Lung (tissue), 12 donors: ENCODE results near the gene DUSP14. TPM values are rescaled to one million over a fixed set of nuclear protein-coding genes. Genes with fewer than 3 reads are reported as not detected.
A peak's percentile ranks its signal among the peaks of the same experiment; 100 is the strongest.
"Not testable (repeated sequence)": the region's sequence is repeated elsewhere in the genome, so short reads cannot be mapped to it uniquely, and the experiment has no call there.

Experiments
- ATAC-seq: fragments of 200-7000 bp; cut with Tn5 transposase; one replicate; pipeline ENCODE4 v1.9.1; 2020; ENCODE audit warnings: moderate number of reproducible peaks; ENCODE audit not compliant: insufficient read depth, low FRiP score
- DNase-seq, 3 donors: peaks; one replicate each; pipeline ENCODE4 v3.0.0-alpha.2; 2013 to 2017
- H3K27ac ChIP-seq, 2 donors: one replicate each; pipeline ENCODE4 v1.5.1; 2013; ENCODE audit warnings: mild to moderate bottlenecking in 2 of 2, moderate library complexity in 2 of 2, control low read depth in 1 of 2, inconsistent platforms in 1 of 2, low read depth in 1 of 2, low read length in 1 of 2
- H3K27me3 ChIP-seq, 3 donors: one replicate each; pipeline ENCODE4 v1.5.1; 2013; ENCODE audit warnings: low read length in 2 of 3; ENCODE audit not compliant: control insufficient read depth in 3 of 3, insufficient read depth in 3 of 3
- H3K36me3 ChIP-seq, 4 donors: one replicate each; pipeline ENCODE4 v1.5.1; 2013; ENCODE audit warnings: low read length in 4 of 4, mild to moderate bottlenecking in 1 of 4, moderate library complexity in 1 of 4; ENCODE audit not compliant: control insufficient read depth in 4 of 4, insufficient read depth in 4 of 4
- H3K4me1 ChIP-seq, 5 donors: one replicate each; pipeline ENCODE4 v1.5.1; 2013; ENCODE audit warnings: low read length in 5 of 5, mild to moderate bottlenecking in 2 of 5, moderate library complexity in 1 of 5; ENCODE audit not compliant: control insufficient read depth in 5 of 5, insufficient read depth in 5 of 5
- H3K4me3 ChIP-seq: one replicate; pipeline ENCODE4 v1.5.1; 2013; ENCODE audit warnings: mild to moderate bottlenecking, control low read depth, moderate library complexity
- H3K9ac ChIP-seq, 2 donors: one replicate each; pipeline ENCODE4 v1.5.1; 2013; ENCODE audit warnings: low read length in 2 of 2, control low read depth in 1 of 2; ENCODE audit not compliant: insufficient read depth in 1 of 2
- H3K9me3 ChIP-seq, 4 donors: one replicate each; pipeline ENCODE4 v1.5.1; 2013; ENCODE audit warnings: low read length in 3 of 4, mild to moderate bottlenecking in 1 of 4, moderate library complexity in 1 of 4; ENCODE audit not compliant: control insufficient read depth in 4 of 4, insufficient read depth in 3 of 4
- CTCF ChIP-seq: IDR thresholded peaks from 2 replicates; pipeline ENCODE4 v1.5.1; 2012; ENCODE audit warnings: mild to moderate bottlenecking; ENCODE audit errors: control extremely low read depth, extremely low read depth
- WGBS, 2 donors: extraction: QIAGEN DNeasy Blood & Tissue Kit; methylation state at CpG; one replicate each; pipeline ENCODE4 v1.1.7; 2013; 5-methylcytosine and 5-hydroxymethylcytosine counted together
- polyA plus RNA-seq, 2 donors: library from polyadenylated mRNA; stranded (reverse); fragments of 200-250 nt; gene quantifications; one replicate each; pipeline ENCODE4 v1.2.1, GENCODE V29; 2013
- total RNA-seq, 2 donors: library from RNA; depleted of rRNA in 1 of 2; stranded (reverse); fragments of >200 nt in 1 of 2; gene quantifications; one replicate each; pipeline ENCODE4 v1.2.1, GENCODE V29; 2014 to 2021
- donor health status: control.
- donor health status: control.
- donor health status: Bipolar disorder and iron deficiency.
- donor health status: healthy.
- donor health status: DM: yes; HTN: yes; CAD: no.

The DUSP14 gene
- total and polyA plus RNA-seq, 4 donors = 7.4 to 15.7 (median 10.4) TPM

- DNase-seq (no peak), ATAC-seq (no peak)
- H3K4me1 ChIP-seq = peaks cover 0 to 3% (median 0%) of the 10 kb centered on the region in 5 donors
- no peaks in the 10 kb centered on the region for H3K9me3 ChIP-seq
- 94 to 95% methylated on average over 4 of the region's 4 CpGs for WGBS, 2 donors
- H3K4me3 ChIP-seq = no peak overlapping the region
- H3K27ac ChIP-seq = no peak overlapping the region
- no peak overlapping the region for H3K9ac ChIP-seq
- H3K36me3 ChIP-seq = peaks cover 15 to 34% (median 20%) of the 10 kb centered on the region in 4 donors
- H3K27me3 ChIP-seq = no peaks in the 10 kb centered on the region
- no peak for TF ChIP-seq CTCF
Observed at GRCh38 chr17:37446027-37446426, 43.7 kb upstream of the DUSP14 start.

- ATAC-seq = no peak
- 93 to 96% methylated on average over 1 of the region's 1 CpG for WGBS, 2 donors
- TF ChIP-seq CTCF = no peak
- H3K27me3 ChIP-seq = no peaks in the 10 kb centered on the region
- no peaks in the 10 kb centered on the region for H3K9me3 ChIP-seq
- no peak overlapping the region for H3K9ac ChIP-seq
- peak overlapping the region in 1 of 2 donors; percentile 38 for H3K27ac ChIP-seq
- H3K36me3 ChIP-seq = peaks cover 10 to 23% (median 15%) of the 10 kb centered on the region in 4 donors
- no peak for DNase-seq
- no peak overlapping the region for H3K4me3 ChIP-seq
- H3K4me1 ChIP-seq = peaks cover 0 to 3% (median 0%) of the 10 kb centered on the region in 5 donors
Observed at GRCh38 chr17:37447641-37448040, 42.0 kb upstream of the DUSP14 start.

- H3K27me3 ChIP-seq = no peaks in the 10 kb centered on the region
- H3K27ac ChIP-seq = no peak overlapping the region
- ATAC-seq = no peak
- peaks cover 0 to 3% (median 0%) of the 10 kb centered on the region in 5 donors for H3K4me1 ChIP-seq
- DNase-seq = peak in 1 of 3 donors; percentile 15
- H3K9ac ChIP-seq = peak overlapping the region in 1 of 2 donors; percentile 16
- H3K36me3 ChIP-seq = peaks cover 9 to 14% (median 12%) of the 10 kb centered on the region in 4 donors
- TF ChIP-seq CTCF = no peak
- WGBS, 2 donors = 87 to 93% methylated on average over 6 of the region's 6 CpGs
- no peaks in the 10 kb centered on the region for H3K9me3 ChIP-seq
- H3K4me3 ChIP-seq = no peak overlapping the region
Observed at GRCh38 chr17:37450112-37450511, 39.6 kb upstream of the DUSP14 start.

GRCh38 chr17:37457801-37458200 lies 31.9 kb upstream of the DUSP14 start:
- 58 to 82% methylated on average over 3 of the region's 3 CpGs for WGBS, 2 donors
- not testable (repeated sequence) for H3K4me3 ChIP-seq, ATAC-seq, H3K27ac ChIP-seq, H3K27me3 ChIP-seq, H3K9ac ChIP-seq, H3K4me1 ChIP-seq, H3K36me3 ChIP-seq, DNase-seq, H3K9me3 ChIP-seq
